T1000 (cell line): Measurements from ENCODE around the gene CLEC5A.
"Not testable (repeated sequence)": the region's sequence is repeated elsewhere in the genome, so short reads cannot be mapped to it uniquely, and the experiment has no call there.

Experiments
- DNase-seq: peaks from one replicate; lab custom pipeline; 2025; ENCODE audit warnings: mixed read lengths; lab: John Stamatoyannopoulos, UW

Gene CLEC5A

GRCh38 chr7:141946796-141947195 is at the start of gene CLEC5A:
Gene CLEC5A, minus strand, starts transcription at chr7:141946974. Its CDS starts 682 bp downstream, at chr7:141946292.
- DNase-seq, result no peak

DNA sequence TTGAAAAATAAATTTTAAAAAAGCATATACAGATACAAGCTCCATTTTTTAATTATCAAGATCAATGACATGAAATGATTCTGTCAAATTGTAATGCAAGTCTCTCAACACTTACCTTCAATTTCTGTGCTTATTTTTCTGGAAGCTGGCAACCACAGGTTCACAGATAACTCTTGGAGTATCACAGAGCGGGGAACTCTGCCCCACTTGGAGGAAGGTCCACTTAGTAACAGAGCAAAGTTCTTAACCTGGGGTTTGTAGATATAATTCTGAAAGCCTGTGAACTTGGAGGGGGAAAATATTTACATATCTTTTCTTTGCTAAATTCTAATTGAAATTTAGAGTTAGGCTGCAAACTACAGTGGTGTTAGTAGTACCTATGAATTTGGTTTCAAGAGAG is 46.6 kb upstream of the CLEC5A start:
- no peak for DNase-seq

DNA sequence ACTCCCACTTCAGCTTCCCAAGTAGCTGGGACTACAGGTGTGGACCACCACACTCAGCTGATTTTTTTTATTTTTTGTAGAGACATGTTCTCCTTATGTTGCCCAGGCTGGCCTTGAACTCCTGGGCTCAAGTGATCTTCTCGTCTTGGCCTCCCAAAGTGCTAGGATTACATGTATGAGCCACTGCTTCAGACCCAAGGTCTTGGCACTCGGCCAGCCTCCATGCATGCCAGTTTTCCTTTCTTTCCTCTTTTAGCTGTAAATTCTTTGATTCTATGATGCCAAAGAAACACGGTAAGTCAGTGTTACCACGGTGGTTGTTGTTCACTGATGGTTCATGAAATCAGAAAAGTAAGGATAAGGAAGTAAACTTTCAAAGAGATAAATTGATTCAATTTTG is 45.9 kb upstream of the CLEC5A start:
- no peak for DNase-seq

- DNase-seq, result no peak
These were observed 45.4 kb upstream of the CLEC5A start for GRCh38 chr7:141992156-141992555.

DNA sequence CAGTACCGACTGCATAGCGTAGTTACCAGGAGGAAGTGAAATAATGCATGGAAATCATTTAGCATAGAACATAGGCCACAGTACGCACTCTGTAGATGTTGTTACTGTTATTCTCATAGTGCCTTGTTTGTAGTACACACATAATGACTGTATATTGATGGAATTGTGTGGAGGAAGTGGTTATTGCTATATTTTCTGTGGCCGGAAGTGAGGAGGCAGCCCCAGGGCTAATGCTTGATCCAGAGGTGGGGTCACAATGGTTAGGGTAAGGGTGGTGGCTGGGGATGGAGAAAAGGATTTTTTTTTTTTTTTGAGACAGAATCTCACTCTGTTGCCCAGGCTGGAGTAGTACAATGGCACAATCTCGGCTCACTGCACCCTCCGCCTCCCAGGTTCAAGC is 44.4 kb upstream of the CLEC5A start:
- no peak for DNase-seq

DNA sequence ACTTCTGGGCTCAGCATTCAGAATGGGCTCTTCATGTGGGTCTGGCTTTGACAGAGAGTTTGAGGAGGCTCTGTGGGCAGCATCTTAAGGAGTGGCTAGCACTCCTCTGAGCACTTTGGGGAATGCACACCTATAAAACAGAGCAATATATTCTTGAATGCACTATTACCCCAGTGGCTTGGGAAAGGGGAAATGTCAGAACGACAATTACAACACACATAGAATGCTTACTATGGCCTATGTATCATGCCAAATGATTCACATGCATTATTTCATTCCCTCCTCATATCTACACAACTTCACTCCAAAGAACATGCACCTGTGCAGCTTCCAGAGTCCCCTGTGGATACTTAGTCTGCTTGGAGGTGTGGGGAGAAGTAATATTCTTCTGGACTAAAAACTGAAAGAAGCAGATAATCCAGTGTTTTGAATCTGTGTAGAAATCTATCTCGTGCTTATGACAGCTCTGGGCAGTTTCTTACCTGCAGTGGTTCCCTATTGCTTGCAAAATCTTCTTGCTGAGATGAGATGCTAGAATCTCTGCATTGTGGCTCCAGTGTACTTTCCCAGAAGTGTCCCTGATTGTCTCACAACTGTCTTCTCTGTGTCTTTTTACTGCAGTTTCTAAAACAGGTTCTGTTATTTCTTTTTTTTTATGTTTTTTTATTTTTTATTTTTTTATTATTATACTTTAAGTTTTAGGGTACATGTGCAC is 43.4 kb upstream of the CLEC5A start:
- DNase-seq, result no peak

DNA sequence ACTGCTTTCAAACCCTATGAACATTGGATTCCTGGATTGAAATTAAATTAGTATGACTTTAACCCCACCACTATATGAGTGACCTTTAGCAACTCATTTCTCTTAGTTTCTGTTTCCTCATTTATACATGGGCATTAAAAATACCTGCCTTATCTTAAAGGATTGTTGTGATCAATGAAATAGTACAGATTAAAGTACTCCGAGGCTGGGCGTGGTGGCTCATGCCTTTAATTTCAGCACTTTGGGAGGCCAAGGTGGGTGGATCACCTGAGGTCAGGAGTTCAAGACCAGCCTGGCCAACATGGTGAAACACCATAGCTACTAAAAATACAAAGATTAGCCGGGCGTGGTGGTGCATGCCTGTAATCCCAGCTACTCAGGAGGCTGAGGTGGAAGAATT is 41.0 kb upstream of the CLEC5A start:
- DNase-seq, result not testable (repeated sequence)

GRCh38 chr7:141986923-141987322 is 40.1 kb upstream of the CLEC5A start:
- no peak for DNase-seq

DNA sequence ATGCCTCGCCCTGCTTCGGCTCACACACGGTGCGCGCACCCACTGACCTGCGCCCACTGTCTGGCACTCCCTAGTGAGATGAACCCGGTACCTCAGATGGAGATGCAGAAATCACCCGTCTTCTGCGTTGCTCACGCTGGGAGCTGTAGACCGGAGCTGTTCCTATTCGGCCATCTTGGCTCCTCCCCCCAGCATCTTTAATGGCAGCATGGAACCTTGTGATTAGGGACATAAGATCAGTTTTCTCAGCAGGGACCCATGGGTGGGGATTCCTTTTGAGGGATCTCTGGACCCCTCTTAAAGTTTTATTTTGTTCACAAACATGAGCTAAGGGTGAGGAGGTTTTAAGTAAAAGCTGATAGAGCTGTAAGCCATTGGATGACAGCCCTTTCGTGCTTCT is 39.2 kb upstream of the CLEC5A start:
- DNase-seq, result not testable (repeated sequence)

DNA sequence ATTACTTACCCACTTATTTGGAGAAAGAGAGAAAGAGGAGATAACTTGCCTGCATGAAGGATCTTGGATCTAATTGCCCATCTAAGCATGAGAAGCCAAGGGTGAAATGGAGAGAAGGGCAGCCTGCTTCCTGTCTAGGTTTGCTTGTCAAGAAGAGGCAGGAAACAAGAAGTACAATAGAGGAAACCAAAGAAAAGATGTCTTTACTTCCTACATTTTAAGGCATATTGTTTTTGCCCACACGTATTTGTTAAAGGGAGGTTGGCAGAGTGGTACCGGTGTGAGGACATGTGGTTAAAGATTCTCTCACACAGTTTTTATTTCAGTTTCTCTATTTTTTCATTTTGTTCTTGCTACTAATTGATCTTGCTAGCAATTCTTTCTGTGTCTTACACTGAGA is 32.8 kb upstream of the CLEC5A start:
- DNase-seq, result no peak

GRCh38 chr7:141978351-141978750 is 31.6 kb upstream of the CLEC5A start:
- DNase-seq, result no peak

DNA sequence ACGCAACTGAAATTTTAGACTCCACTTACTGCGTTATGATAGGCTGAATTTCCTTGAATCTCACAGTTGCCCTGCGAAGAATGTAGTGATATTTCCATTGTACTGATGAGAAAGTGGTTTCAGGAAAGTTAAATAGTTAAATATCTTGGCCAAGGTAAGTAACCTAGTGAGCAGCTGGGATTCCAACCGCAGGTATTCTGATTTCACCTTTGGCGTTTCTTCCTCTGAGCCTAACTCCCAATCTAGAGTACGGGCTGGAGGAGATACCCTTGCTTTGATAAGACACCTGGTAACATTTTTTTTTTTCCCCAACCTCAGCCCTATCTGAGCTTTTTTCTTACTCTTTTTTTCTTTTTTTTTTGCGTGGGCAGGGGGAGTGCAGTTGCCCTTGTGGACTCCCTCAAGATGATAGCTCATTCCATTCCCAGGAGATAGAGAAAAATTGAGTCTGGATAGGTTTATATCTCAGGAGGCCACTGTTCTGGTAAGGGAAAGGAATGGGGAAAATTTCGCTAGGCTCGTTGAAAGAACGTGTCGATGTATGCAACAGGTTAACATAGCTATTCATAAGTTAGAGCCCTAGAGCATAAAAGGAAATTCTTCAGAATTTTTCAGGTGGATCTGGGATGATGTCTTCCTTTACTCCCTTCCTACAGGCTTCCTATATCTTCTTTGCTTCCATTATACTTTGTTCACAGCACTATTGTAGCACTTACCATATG is 29.9 kb upstream of the CLEC5A start:
- no peak for DNase-seq

- peak; percentile 2 for DNase-seq
These were observed 29.2 kb upstream of the CLEC5A start for GRCh38 chr7:141975806-141976523.

- no peak for DNase-seq
These were observed 28.1 kb upstream of the CLEC5A start for GRCh38 chr7:141974831-141975230.

- no peak for DNase-seq
These were observed 26.9 kb upstream of the CLEC5A start, which contains the start of gene TAS2R38 for GRCh38 chr7:141973673-141974072. Gene TAS2R38, minus strand, starts transcription at chr7:141973773. Its CDS starts 84 bp downstream, at chr7:141973689.

DNA sequence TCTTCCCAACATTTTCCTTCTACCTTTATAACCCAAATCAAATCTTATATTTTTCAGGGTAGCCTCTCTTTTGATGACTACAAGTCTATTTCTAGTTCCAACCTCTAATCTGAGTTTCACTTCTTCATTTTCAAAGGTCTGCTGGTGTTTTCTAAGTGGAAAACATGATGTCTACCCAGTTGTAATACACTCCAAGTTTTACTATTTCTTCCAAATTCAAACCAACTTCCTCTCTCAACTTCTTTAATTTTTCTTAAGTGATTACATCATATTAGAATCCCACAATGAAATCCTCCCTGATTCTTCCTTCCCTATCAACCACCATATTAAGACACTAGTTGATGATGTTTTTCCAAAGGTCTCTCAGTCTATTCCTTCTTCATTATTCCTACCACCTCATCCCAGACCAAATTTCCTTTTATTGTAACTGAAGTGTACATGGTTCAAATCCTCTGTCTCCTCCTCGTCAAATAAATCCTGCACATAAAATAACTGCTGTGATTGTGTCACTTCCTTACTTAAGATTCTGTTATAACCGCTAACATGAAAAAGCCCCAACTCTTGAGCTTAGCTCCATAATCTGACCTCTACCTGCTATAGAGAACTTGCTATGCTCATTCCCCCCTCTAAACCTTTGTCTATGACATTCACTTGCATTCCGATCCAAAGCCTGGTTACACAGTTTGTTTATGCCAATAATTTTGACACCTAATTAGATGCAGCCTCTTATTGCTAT is 14.1 kb upstream of the CLEC5A start:
- no peak for DNase-seq

- DNase-seq, result no peak
These were observed 9.3 kb upstream of the CLEC5A start for GRCh38 chr7:141956084-141956483.

DNA sequence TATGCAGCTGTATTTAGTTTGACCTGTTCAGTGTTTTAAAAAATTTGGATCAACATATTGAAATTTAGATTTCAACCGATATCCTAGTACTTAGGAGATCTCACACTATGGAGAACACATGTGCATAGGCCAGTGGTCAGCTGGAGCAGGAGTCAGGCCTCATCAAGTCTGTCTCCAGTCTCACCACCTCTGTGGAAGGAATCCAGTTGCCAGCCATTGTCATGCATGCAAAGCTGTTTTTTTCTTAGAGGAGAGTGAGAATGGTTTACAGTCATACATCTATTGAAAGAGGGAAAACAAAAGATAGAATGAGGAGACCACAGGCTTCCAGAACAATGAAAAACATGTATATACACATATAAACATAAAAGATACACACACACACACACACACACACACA is 7.6 kb upstream of the CLEC5A start:
- DNase-seq, result no peak

DNA sequence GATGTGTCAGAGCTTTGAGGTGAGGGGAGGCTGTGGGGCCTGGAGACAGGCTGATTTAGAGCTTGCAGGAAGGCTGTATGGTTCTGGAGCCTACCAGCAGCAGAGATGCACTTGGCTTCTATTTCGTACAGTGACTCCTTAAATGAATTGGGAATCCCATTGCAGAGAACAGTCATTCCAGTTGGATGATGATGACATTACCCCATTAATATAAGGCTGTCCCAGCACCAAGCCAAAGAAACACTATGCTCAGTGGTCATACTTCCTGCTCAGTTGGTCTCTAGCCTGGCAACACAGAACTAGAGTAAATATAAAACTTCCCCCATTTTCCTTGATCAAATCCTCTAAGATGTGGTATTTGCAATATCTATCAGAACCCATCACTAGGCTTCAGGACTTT is 5.7 kb upstream of the CLEC5A start:
- no peak for DNase-seq

DNA sequence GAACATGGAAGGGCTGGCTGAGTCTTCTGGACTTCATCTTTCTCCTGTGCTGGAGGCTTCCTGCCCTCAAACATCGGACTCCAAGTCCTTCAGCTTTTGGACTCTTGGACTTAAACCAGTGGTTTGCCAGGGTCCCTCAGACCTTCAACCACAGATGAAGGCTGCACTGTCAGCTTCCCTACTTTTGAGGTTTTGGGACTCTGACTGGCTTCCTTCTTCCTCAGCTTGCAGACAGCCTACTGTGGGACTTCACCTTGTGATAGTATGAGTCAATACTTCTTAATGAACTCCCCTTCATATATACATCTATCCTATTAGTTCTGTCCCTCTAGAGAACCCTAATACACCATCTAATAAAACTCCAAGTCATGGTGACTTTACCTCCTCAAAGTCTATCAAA is 4.0 kb upstream of the CLEC5A start:
- no peak for DNase-seq

GRCh38 chr7:141949911-141950310 is 3.1 kb upstream of the CLEC5A start:
- no peak for DNase-seq

DNA sequence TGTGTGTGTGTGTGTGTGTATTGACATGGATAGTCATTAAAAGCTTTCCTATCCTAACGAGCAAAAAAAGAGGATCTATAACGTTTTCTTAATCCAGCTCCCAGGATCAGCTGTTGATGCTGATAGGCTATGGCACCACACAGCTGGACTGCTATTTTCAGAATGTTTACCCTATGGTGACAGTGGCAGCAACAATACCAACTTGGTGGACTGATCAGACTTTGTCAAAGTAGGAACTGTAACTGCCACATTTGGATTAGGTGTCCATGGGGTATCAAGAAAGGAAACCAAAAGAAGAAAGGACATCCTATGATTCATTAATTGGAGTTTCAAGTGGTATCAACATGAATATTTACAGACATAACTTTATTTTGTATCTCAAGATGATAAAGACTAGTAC is 2.7 kb upstream of the CLEC5A start:
- no peak for DNase-seq
